Hepatocyte (in vitro differentiated cells): ENCODE results near the gene ZIC1.
A peak's percentile ranks its signal among the peaks of the same experiment; 100 is the strongest.

ENCODE experiments used
- EZH2 ChIP-seq: fragments of 200-600 bp; sonication (generic); IDR thresholded peaks from 2 replicates; pipeline ENCODE4 v1.6.1; 2016; ENCODE audit warnings: antibody characterized with exemption, mild to moderate bottlenecking, borderline replicate concordance
- EZH2phosphoT487 ChIP-seq: fragments of 200-600 bp; sonication (generic); IDR thresholded peaks from one replicate; pipeline ENCODE4 v1.6.1; 2018; ENCODE audit warnings: antibody characterized with exemption, mild to moderate bottlenecking, low read depth, moderate library complexity; ENCODE audit not compliant: unreplicated experiment, severe bottlenecking
- TF ChIP-seq, protein P1 (sequence below): fragments of 200-600 bp; sonication (generic); IDR thresholded peaks from 2 replicates; pipeline ENCODE4 v1.5.1; 2016; ENCODE audit warnings: antibody characterized with exemption, mild to moderate bottlenecking; ENCODE audit not compliant: poor library complexity

DNA sequence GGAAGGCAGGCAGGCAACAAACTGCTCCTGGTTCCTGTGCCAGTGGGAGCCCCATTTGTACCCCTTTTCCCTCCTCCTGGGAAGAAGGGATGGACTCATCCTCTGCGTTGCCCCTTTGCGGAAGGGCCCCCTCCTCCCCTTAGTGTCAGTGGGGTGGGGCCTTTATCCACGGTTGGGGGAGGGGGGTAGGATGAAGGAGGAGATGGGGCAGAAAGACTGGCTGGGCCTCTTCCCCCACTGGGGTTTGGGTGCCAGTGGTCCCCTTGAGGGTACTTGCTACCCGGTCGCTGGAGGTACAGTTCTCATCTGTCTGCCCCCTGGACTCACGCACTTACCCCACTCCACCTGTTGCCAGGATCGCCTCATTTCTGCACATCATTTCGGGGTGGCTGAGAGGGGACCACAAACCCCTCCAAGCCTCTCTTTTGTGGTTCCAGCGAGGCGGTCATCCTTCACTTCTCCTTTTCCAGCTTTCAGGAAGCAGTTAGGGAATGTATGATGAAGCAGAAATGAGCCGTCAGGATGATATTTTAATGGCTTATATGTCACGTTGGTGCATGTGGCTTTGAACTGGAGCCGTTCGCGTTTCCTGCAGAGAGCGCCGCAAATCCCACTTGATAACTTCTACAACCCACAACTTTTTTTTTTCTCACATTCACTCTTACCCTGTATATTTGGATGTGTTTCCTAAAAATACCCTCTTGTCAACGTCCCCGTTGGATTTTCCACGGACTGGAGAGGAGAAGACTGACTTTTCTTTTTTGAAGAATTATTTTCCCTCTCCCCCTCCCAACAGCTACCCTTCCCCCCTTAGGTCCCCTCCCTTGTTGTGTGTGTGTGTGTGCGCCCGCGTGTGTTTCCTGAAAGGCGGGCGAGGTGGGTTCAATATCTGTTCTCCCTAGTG lies 2.9 kb upstream of the ZIC1 start, which contains the start of gene ZIC4:
- TF ChIP-seq, protein P1, sequence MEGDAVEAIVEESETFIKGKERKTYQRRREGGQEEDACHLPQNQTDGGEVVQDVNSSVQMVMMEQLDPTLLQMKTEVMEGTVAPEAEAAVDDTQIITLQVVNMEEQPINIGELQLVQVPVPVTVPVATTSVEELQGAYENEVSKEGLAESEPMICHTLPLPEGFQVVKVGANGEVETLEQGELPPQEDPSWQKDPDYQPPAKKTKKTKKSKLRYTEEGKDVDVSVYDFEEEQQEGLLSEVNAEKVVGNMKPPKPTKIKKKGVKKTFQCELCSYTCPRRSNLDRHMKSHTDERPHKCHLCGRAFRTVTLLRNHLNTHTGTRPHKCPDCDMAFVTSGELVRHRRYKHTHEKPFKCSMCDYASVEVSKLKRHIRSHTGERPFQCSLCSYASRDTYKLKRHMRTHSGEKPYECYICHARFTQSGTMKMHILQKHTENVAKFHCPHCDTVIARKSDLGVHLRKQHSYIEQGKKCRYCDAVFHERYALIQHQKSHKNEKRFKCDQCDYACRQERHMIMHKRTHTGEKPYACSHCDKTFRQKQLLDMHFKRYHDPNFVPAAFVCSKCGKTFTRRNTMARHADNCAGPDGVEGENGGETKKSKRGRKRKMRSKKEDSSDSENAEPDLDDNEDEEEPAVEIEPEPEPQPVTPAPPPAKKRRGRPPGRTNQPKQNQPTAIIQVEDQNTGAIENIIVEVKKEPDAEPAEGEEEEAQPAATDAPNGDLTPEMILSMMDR, result no peak
- no peak for TF ChIP-seq EZH2
- peak; percentile 55 for TF ChIP-seq EZH2phosphoT487
